HepG2 (cell line): Measurements from ENCODE around the gene UQCR10. TPM values are rescaled to one million over a fixed set of nuclear protein-coding genes. Genes with fewer than 3 reads are reported as not detected.

Experiments used
- ATAC-seq: fragments of 200-7000 bp; cut with Tn5 transposase; 3 replicates; pipeline ENCODE4 v1.9.1; 2020; ENCODE audit warnings: mild to moderate bottlenecking, moderate library complexity
- BruUV-seq: library from RNA; stranded (reverse); fragments of 400-500 nt; replicated peaks from 2 replicates; lab custom pipeline; 2021; lab: Mats Ljungman, UMichigan
- CTCF ChIA-PET: fragments of 300-600 bp; formaldehyde crosslinking; extraction: SDS; loops from one replicate; lab custom pipeline; 2021; ENCODE audit warnings: low total read pairs, inconsistent platforms, low intra/inter-chr PET ratio; lab: Yijun Ruan, JAX
- POLR2A ChIA-PET: fragments of 350-600 bp; sonication (Branson Sonifier 250); formaldehyde crosslinking; loops from one replicate; lab custom pipeline; 2020; ENCODE audit warnings: antibody characterized with exemption, inconsistent platforms; lab: Yijun Ruan, JAX
- DNase-seq: peaks from one replicate; pipeline ENCODE4 v3.0.0-alpha.2; 2015; ENCODE audit warnings: low spot score
- FAIRE-seq: peaks from 3 replicates; lab custom pipeline; 2011; peaks lifted over from hg19 to GRCh38; lab: Jason Lieb, UNC
- H2AFZ ChIP-seq: one replicate; pipeline ENCODE4 v1.6.1; 2011; ENCODE audit warnings: low read length, inconsistent platforms
- H3K27ac ChIP-seq: fragments of 300-600 bp; 3 replicates; pipeline ENCODE4 v1.8.0; 2011; ENCODE audit warnings: mixed run types, mild to moderate bottlenecking, mixed read lengths, low read length, inconsistent platforms; ENCODE audit not compliant: insufficient read depth; ENCODE audit errors: extremely low read length
- H3K27me3 ChIP-seq, 2 experiments: fragments of 200-600 bp in 1 of 2; 2 replicates in 1 of 2; 3 replicates in 1 of 2; pipeline versions ENCODE4 v1.6.0 to v1.8.0; 2011; ENCODE audit warnings: low read length in 2 of 2, mild to moderate bottlenecking in 2 of 2, moderate library complexity in 2 of 2, inconsistent platforms in 1 of 2; ENCODE audit not compliant: insufficient read depth in 2 of 2, control insufficient read depth in 1 of 2
- H3K36me3 ChIP-seq, 2 experiments: fragments of 200-600 bp in 1 of 2; replicated peaks in 1 of 2; 2 replicates in 1 of 2; 3 replicates in 1 of 2; pipeline versions ENCODE4 v1.5.1 to v1.8.0; 2011; ENCODE audit warnings: low read length in 2 of 2, inconsistent platforms in 1 of 2; ENCODE audit not compliant: insufficient read depth in 2 of 2, control insufficient read depth in 1 of 2
- H3K4me1 ChIP-seq: 2 replicates; pipeline ENCODE4 v1.5.1; 2012; ENCODE audit warnings: low read length, inconsistent platforms; ENCODE audit not compliant: insufficient read depth
- H3K4me2 ChIP-seq: 2 replicates; pipeline ENCODE4 v1.6.0; 2011; ENCODE audit warnings: low read depth, low read length, inconsistent platforms
- H3K4me3 ChIP-seq, 3 experiments: fragments of 200-600 bp in 1 of 3; sonication (generic), shearing (Covaris generic) in 1 of 3; replicated peaks in 1 of 3; 2 replicates each; pipeline ENCODE4 v1.5.1; 2011 to 2016; ENCODE audit warnings: low read length in 3 of 3, inconsistent platforms in 2 of 3, low read depth in 2 of 3, mild to moderate bottlenecking in 2 of 3, control low read depth in 1 of 3, mixed read lengths in 1 of 3; ENCODE audit not compliant: insufficient read depth in 1 of 3
- H3K79me2 ChIP-seq: one replicate; pipeline ENCODE4 v1.6.1; 2011; ENCODE audit warnings: low read length, inconsistent platforms; ENCODE audit not compliant: insufficient read depth
- H3K9ac ChIP-seq: 2 replicates; pipeline ENCODE4 v1.6.0; 2011; ENCODE audit warnings: mild to moderate bottlenecking, low read depth, low read length, inconsistent platforms; ENCODE audit not compliant: insufficient read depth
- H3K9me3 ChIP-seq: 2 replicates; pipeline ENCODE4 v1.5.1; 2012; ENCODE audit warnings: mild to moderate bottlenecking, low read length
- H4K20me1 ChIP-seq: 2 replicates; pipeline ENCODE4 v1.6.0; 2011; ENCODE audit warnings: inconsistent platforms, mild to moderate bottlenecking, low read length, moderate library complexity; ENCODE audit not compliant: insufficient read depth
- CSRNP2 ChIP-seq: sonication (generic); formaldehyde crosslinking; conservative IDR thresholded peaks from 2 replicates; pipeline ENCODE4 v1.8.0; 2022; ENCODE audit warnings: low read depth, missing genetic modification reagents
- ELF4 ChIP-seq: sonication (generic); formaldehyde crosslinking; IDR thresholded peaks from 2 replicates; pipeline ENCODE4 v1.5.0; 2020; ENCODE audit warnings: missing genetic modification reagents, mild to moderate bottlenecking, moderate library complexity, borderline replicate concordance
- HNF4A ChIP-seq: sonication (generic); formaldehyde crosslinking; IDR thresholded peaks from 2 replicates; pipeline ENCODE4 v1.4.0; 2020; ENCODE audit warnings: missing genetic modification reagents
- MZF1 ChIP-seq: sonication (generic); formaldehyde crosslinking; IDR thresholded peaks from 2 replicates; pipeline ENCODE4 v1.8.1; 2023; ENCODE audit warnings: mild to moderate bottlenecking, missing genetic modification reagents, borderline replicate concordance
- NCOR1 ChIP-seq: fragments of 200-600 bp; sonication (generic); IDR thresholded peaks from 2 replicates; pipeline ENCODE4 v1.7.0; 2017; ENCODE audit warnings: antibody characterized with exemption, low read length, borderline replicate concordance
- POGZ ChIP-seq: sonication (generic); formaldehyde crosslinking; IDR thresholded peaks from 2 replicates; pipeline ENCODE4 v1.4.0; 2020; ENCODE audit warnings: mild to moderate bottlenecking, missing genetic modification reagents
- PRMT3 ChIP-seq: sonication (generic); formaldehyde crosslinking; IDR thresholded peaks from 2 replicates; pipeline ENCODE4 v1.8.1; 2022; ENCODE audit warnings: low read depth, mild to moderate bottlenecking, moderate library complexity, missing genetic modification reagents, borderline replicate concordance
- SATB2 ChIP-seq: sonication (generic); formaldehyde crosslinking; IDR thresholded peaks from 2 replicates; pipeline ENCODE4 v1.5.0; 2020; ENCODE audit warnings: missing genetic modification reagents
- SPEN ChIP-seq: sonication (generic); formaldehyde crosslinking; IDR thresholded peaks from 2 replicates; pipeline ENCODE4 v1.5.1; 2020; ENCODE audit warnings: low read depth, mild to moderate bottlenecking, missing genetic modification reagents
- ZNF30 ChIP-seq: sonication (generic); formaldehyde crosslinking; IDR thresholded peaks from 2 replicates; pipeline ENCODE4 v1.5.0; 2020; ENCODE audit warnings: mild to moderate bottlenecking, missing genetic modification reagents
- ZNF329 ChIP-seq: sonication (generic); formaldehyde crosslinking; IDR thresholded peaks from 2 replicates; pipeline ENCODE4 v1.9.0; 2021; ENCODE audit warnings: low read depth, mild to moderate bottlenecking, missing genetic modification reagents
- ZNF589 ChIP-seq: sonication (generic); formaldehyde crosslinking; conservative IDR thresholded peaks from 2 replicates; pipeline ENCODE4 v1.8.0; 2022; ENCODE audit warnings: mild to moderate bottlenecking, moderate library complexity, missing genetic modification reagents
- ZNF614 ChIP-seq: IDR thresholded peaks from 2 replicates; pipeline ENCODE4 v1.6.1; 2018; ENCODE audit warnings: missing biosample characterization, missing genetic modification reagents, inconsistent platforms, borderline replicate concordance
- ZNF737 ChIP-seq: sonication (generic); formaldehyde crosslinking; IDR thresholded peaks from 2 replicates; pipeline ENCODE4 v1.5.0; 2020; ENCODE audit warnings: missing genetic modification reagents, mild to moderate bottlenecking, borderline replicate concordance
- ZSCAN12 ChIP-seq: sonication (generic); formaldehyde crosslinking; IDR thresholded peaks from 2 replicates; pipeline ENCODE4 v1.9.0; 2021; ENCODE audit warnings: mild to moderate bottlenecking, missing genetic modification reagents
- WGBS: methylation state at CpG from one replicate; pipeline ENCODE4 v1.1.6; 2017; ENCODE audit warnings: low lambda C conversion rate; 5-methylcytosine and 5-hydroxymethylcytosine counted together
- in situ Hi-C: cut with HindIII; loops from 2 replicates; pipeline ENCODE4 v1.10.0; 2017; ENCODE audit warnings: low pct_unique_long_range_greater_than_20kb; ENCODE audit not compliant: extremely low pct_ligation_motif_present
- intact Hi-C: fragments of 100-400 bp; cut with micrococcal nuclease; formaldehyde crosslinking; loops from one replicate; pipeline ENCODE4 v1.10.0; 2022; ENCODE audit not compliant: unreplicated experiment
- polyA plus RNA-seq, 8 experiments: library from polyadenylated mRNA; depleted of rRNA in 3 of 8; stranded (reverse) in 7 of 8; unstranded in 1 of 8; fragments of >200 nt; fragmentation: Illumina TruSeq in 4 of 8; extraction: Trizol in 4 of 8; gene quantifications; 2 replicates each; pipeline versions ENCODE4 v1.2.1 to v1.2.3, GENCODE V29; 2011 to 2016; ENCODE audit warnings: low read depth in 4 of 8, missing spikeins in 1 of 8, mixed read lengths in 1 of 8; ENCODE audit not compliant: insufficient read depth in 1 of 8
- total RNA-seq, 5 experiments: library from RNA; depleted of rRNA; stranded (reverse); fragments of >200 nt; fragmentation: Illumina TruSeq; extraction: Trizol; gene quantifications; 2 replicates each; pipeline ENCODE4 v1.2.3, GENCODE V29; 2016; ENCODE audit warnings: low read depth in 1 of 5
- TF ChIP-seq, protein P1 (sequence below): sonication (generic); formaldehyde crosslinking; IDR thresholded peaks from 2 replicates; pipeline ENCODE4 v1.5.0; 2020; ENCODE audit warnings: mild to moderate bottlenecking, missing genetic modification reagents, moderate library complexity

The UQCR10 gene
- total and polyA plus RNA-seq, 2 of the 13 experiments (the other 11 are each of a cell fraction or from before 2014, with no cell fraction given) = 225 to 232 TPM

DNA sequence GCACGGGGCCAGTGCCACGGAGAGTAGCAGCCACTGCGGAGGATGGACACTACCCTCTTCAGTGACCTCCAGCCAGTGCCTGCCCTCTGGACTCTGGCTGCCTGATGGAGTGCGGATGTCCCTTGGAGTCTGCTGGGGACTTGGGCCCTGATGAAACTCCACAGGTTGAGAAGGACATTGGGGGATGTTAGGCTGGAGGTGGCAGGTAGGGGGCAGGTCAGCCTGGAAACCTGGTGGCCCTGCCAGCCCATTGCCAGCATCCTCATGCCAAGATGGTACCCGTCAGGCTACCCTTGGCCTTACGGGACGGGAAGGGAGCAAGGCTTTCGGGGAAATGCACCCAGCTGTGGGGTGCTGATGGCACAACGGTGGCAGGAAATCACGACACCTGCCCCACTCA lies 43.4 kb upstream of the UQCR10 start:
- TF ChIP-seq ZNF737 (CRISPR knock-in tag) = no peak
- TF ChIP-seq HNF4A = 0 out of 2 replicates have a peak, but pooled peaks have one; percentile 14
- TF ChIP-seq, protein P1, sequence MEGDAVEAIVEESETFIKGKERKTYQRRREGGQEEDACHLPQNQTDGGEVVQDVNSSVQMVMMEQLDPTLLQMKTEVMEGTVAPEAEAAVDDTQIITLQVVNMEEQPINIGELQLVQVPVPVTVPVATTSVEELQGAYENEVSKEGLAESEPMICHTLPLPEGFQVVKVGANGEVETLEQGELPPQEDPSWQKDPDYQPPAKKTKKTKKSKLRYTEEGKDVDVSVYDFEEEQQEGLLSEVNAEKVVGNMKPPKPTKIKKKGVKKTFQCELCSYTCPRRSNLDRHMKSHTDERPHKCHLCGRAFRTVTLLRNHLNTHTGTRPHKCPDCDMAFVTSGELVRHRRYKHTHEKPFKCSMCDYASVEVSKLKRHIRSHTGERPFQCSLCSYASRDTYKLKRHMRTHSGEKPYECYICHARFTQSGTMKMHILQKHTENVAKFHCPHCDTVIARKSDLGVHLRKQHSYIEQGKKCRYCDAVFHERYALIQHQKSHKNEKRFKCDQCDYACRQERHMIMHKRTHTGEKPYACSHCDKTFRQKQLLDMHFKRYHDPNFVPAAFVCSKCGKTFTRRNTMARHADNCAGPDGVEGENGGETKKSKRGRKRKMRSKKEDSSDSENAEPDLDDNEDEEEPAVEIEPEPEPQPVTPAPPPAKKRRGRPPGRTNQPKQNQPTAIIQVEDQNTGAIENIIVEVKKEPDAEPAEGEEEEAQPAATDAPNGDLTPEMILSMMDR (CRISPR knock-in tag) = peak; percentile 19; the same call in 1 of the 2 replicates
- no peak for TF ChIP-seq SPEN (CRISPR knock-in tag)
- no peak for TF ChIP-seq MZF1 (CRISPR knock-in tag)
- no peak for FAIRE-seq

DNA sequence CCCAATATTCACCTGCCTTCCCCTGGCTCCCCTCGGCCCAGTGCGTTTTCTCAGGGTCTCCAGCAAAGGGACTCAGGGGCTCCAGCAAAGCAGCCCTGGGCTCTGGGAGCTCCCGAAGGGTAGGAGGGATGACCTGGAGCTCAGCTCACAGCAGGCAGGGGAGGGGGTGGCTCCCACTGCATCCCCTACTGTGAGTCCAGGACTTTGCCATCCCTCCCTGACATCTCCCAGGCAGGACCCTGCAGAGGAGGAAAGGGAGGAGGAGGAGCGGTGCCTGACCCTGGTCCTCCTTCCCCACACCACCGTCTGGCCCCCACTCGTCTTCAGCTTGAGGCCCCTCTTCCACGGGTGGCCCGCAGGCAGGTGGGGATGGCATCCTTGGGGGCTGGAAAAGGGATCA lies 42.3 kb upstream of the UQCR10 start:
- no TSS peak for BruUV-seq
- Histone ChIP-seq H2AFZ (no peak overlapping the region), H3K36me3 (no peaks in the 10 kb centered on the region), H3K27me3 (peaks cover 18 to 56% of the 10 kb centered on the region in 2 experiments; a peak in 4 of 5 replicates), H3K79me2 (no peaks in the 10 kb centered on the region), H3K4me2 (no peak overlapping the region), H3K4me1 (peaks cover 12% of the 10 kb centered on the region; the same call in 1 of the 2 replicates), H4K20me1 (0 out of 2 replicates have a peak, but pooled peaks cover 9% of the 10 kb centered on the region), H3K9me3 (no peaks in the 10 kb centered on the region), H3K27ac (no peak overlapping the region), H3K4me3 (no peak overlapping the region), H3K9ac (no peak overlapping the region)
- FAIRE-seq (no peak), ATAC-seq (no peak), DNase-seq (no peak)
- ChIA-PET CTCF (no interaction called here), POLR2A (no interaction called here)
- 12% methylated on average over 5 of the region's 8 CpGs for WGBS
- in situ Hi-C loops = no loop called here
- intact Hi-C loops = no loop called here
- TF ChIP-seq ZNF614 (CRISPR knock-in tag) (no peak), PRMT3 (CRISPR knock-in tag) (no peak), ELF4 (no peak), CSRNP2 (no peak), SATB2 (CRISPR knock-in tag) (no peak), ZNF589 (CRISPR knock-in tag) (no peak), ZNF329 (CRISPR knock-in tag) (no peak), POGZ (CRISPR knock-in tag) (no peak), ZNF30 (CRISPR knock-in tag) (no peak), ZSCAN12 (CRISPR knock-in tag) (no peak), NCOR1 (no peak)

More for the DNA sequence above, 43.4 kb upstream of the UQCR10 start:
- no TSS peak for BruUV-seq
- Histone ChIP-seq H3K9ac (no peak overlapping the region), H3K27ac (no peak overlapping the region), H3K4me3 (no peak overlapping the region), H3K4me1 (peaks cover 12% of the 10 kb centered on the region; the same call in 1 of the 2 replicates), H3K9me3 (no peaks in the 10 kb centered on the region), H3K4me2 (no peak overlapping the region), H4K20me1 (peaks cover 11% of the 10 kb centered on the region; the same call in 1 of the 2 replicates), H2AFZ (no peak overlapping the region), H3K36me3 (no peaks in the 10 kb centered on the region), H3K79me2 (no peaks in the 10 kb centered on the region), H3K27me3 (peaks cover 26 to 65% of the 10 kb centered on the region in 2 experiments; a peak in 4 of 5 replicates)
- ATAC-seq = peak; percentile 20
- CTCF ChIA-PET = no interaction called here
- intact Hi-C loops = no loop called here
- no peak for DNase-seq
- in situ Hi-C loops = no loop called here
- POLR2A ChIA-PET = no interaction called here
- 52% methylated on average over 3 of the region's 10 CpGs for WGBS
